CD14-positive monocyte (primary cell): ENCODE measurements around the gene PCDH15. TPM values are rescaled to one million over a fixed set of nuclear protein-coding genes. Genes with fewer than 3 reads are reported as not detected.

ENCODE experiments used
- DNase-seq, 3 donors: peaks; one replicate each; pipeline ENCODE4 v3.0.0-alpha.2; 2011 to 2022
- H2AFZ ChIP-seq: 2 replicates; pipeline ENCODE4 v1.6.0; 2012; ENCODE audit warnings: mild to moderate bottlenecking, low read depth, low read length, inconsistent platforms; ENCODE audit not compliant: insufficient read depth, poor library complexity, severe bottlenecking
- H3K27ac ChIP-seq, 2 donors: 1 replicate in 1 of 2; 2 replicates in 1 of 2; pipeline ENCODE4 v1.5.1; 2012 to 2013; ENCODE audit warnings: low read length in 2 of 2, control low read depth in 1 of 2, inconsistent platforms in 1 of 2, low read depth in 1 of 2, mild to moderate bottlenecking in 1 of 2
- H3K27me3 ChIP-seq, 2 donors: one replicate each; pipeline versions ENCODE4 v1.6.0 to v1.6.1; 2011 to 2013; ENCODE audit warnings: low read length in 2 of 2; ENCODE audit not compliant: control insufficient read depth in 2 of 2, insufficient read depth in 2 of 2
- H3K36me3 ChIP-seq, 2 donors: replicated peaks in 1 of 2; 1 replicate in 1 of 2; 2 replicates in 1 of 2; pipeline versions ENCODE4 v1.5.1 to v1.6.1; 2012 to 2013; ENCODE audit warnings: low read length in 2 of 2, control low read depth in 1 of 2, inconsistent platforms in 1 of 2, mild to moderate bottlenecking in 1 of 2; ENCODE audit not compliant: insufficient read depth in 2 of 2, control insufficient read depth in 1 of 2
- H3K4me1 ChIP-seq, 2 donors: 1 replicate in 1 of 2; 2 replicates in 1 of 2; pipeline versions ENCODE4 v1.5.1 to v1.6.1; 2012 to 2013; ENCODE audit warnings: low read length in 2 of 2, control low read depth in 1 of 2, inconsistent platforms in 1 of 2, mild to moderate bottlenecking in 1 of 2, moderate library complexity in 1 of 2; ENCODE audit not compliant: insufficient read depth in 2 of 2, control insufficient read depth in 1 of 2
- H3K4me2 ChIP-seq: replicated peaks from 2 replicates; pipeline ENCODE3; 2012; ENCODE audit warnings: low read length, moderate library complexity, mild to moderate bottlenecking; ENCODE audit not compliant: poor library complexity, severe bottlenecking; ENCODE audit errors: extremely low read depth
- H3K4me3 ChIP-seq, 3 experiments: fragments of 200-600 bp in 1 of 3; sonication (generic) in 1 of 3; replicated peaks in 1 of 3; 1 replicate in 2 of 3; 2 replicates in 1 of 3; pipeline ENCODE4 v1.5.1; 2011 to 2013; ENCODE audit warnings: low read length in 3 of 3, mild to moderate bottlenecking in 3 of 3, control low read depth in 2 of 3, low read depth in 2 of 3, inconsistent platforms in 1 of 3, moderate library complexity in 1 of 3
- H3K79me2 ChIP-seq: 2 replicates; pipeline ENCODE4 v1.6.0; 2012; ENCODE audit warnings: mild to moderate bottlenecking, control low read depth, inconsistent platforms, low read length, moderate library complexity; ENCODE audit not compliant: insufficient read depth
- H3K9ac ChIP-seq: 2 replicates; pipeline ENCODE4 v1.6.0; 2017; ENCODE audit warnings: low read length, mild to moderate bottlenecking; ENCODE audit not compliant: insufficient read depth, poor library complexity, severe bottlenecking
- H3K9me3 ChIP-seq, 2 donors: replicated peaks in 1 of 2; 1 replicate in 1 of 2; 2 replicates in 1 of 2; pipeline versions ENCODE4 v1.5.1 to v1.6.1; 2012 to 2013; ENCODE audit warnings: low read length in 2 of 2, control low read depth in 1 of 2; ENCODE audit not compliant: control insufficient read depth in 1 of 2, insufficient read depth in 1 of 2
- H4K20me1 ChIP-seq: 2 replicates; pipeline ENCODE4 v1.6.0; 2012; ENCODE audit warnings: mild to moderate bottlenecking, low read length, control low read depth, moderate library complexity; ENCODE audit not compliant: insufficient read depth
- H3K27ac Mint-ChIP-seq, 7 donors: one replicate each; pipeline ENCODE4 v1.8.0; 2020; ENCODE audit warnings: mild to moderate bottlenecking in 7 of 7, mixed read lengths in 7 of 7, moderate library complexity in 6 of 7, inconsistent platforms in 2 of 7
- H3K27me3 Mint-ChIP-seq, 3 donors: one replicate each; pipeline ENCODE4 v1.8.0; 2021 to 2022; ENCODE audit warnings: low read depth in 3 of 3, mild to moderate bottlenecking in 3 of 3, mixed read lengths in 3 of 3, moderate library complexity in 3 of 3, inconsistent platforms in 1 of 3
- H3K36me3 Mint-ChIP-seq, 2 donors: one replicate each; pipeline ENCODE4 v1.8.0; 2020; ENCODE audit warnings: mixed read lengths in 2 of 2, inconsistent platforms in 1 of 2, mild to moderate bottlenecking in 1 of 2
- H3K4me1 Mint-ChIP-seq: one replicate; pipeline ENCODE4 v1.8.0; 2020; ENCODE audit warnings: mild to moderate bottlenecking, mixed read lengths
- H3K4me3 Mint-ChIP-seq, 2 donors: one replicate each; pipeline ENCODE4 v1.8.0; 2020; ENCODE audit warnings: mild to moderate bottlenecking in 2 of 2, mixed read lengths in 2 of 2, moderate library complexity in 1 of 2
- H3K9me3 Mint-ChIP-seq, 7 donors: one replicate each; pipeline ENCODE4 v1.8.0; 2020 to 2022; ENCODE audit warnings: mixed read lengths in 7 of 7, mild to moderate bottlenecking in 6 of 7, moderate library complexity in 6 of 7, inconsistent platforms in 2 of 7
- CTCF ChIP-seq: fragments of 200-600 bp; IDR thresholded peaks from one replicate; pipeline ENCODE4 v1.8.0; 2022; ENCODE audit warnings: antibody characterized with exemption, mild to moderate bottlenecking
- WGBS: methylation state at CpG from one replicate; pipeline ENCODE4 v1.1.5; 2013; ENCODE audit warnings: missing lambda C conversion rate; ENCODE audit not compliant: insufficient coverage; 5-methylcytosine and 5-hydroxymethylcytosine counted together
- intact Hi-C, 2 donors: fragments of 100-400 bp; cut with micrococcal nuclease; formaldehyde crosslinking; loops; one replicate each; pipeline versions ENCODE4 v1.15.0 to v1.15.1; 2023
- polyA plus RNA-seq, 3 donors: library from polyadenylated mRNA; depleted of rRNA in 1 of 3; unstranded in 2 of 3; stranded (reverse) in 1 of 3; fragments of 300-500 nt in 2 of 3; fragments of >200 nt in 1 of 3; fragmentation: Illumina TruSeq in 2 of 3; gene quantifications; 1 replicate in 2 of 3; 2 replicates in 1 of 3; pipeline ENCODE4 v1.2.3, GENCODE V29; 2012 to 2021

The PCDH15 gene
- polyA plus RNA-seq, 3 donors, result not detected

- no peaks in the 10 kb centered on the region for H3K27me3 Mint-ChIP-seq
- H2AFZ ChIP-seq, result no peak overlapping the region
- intact Hi-C loops, result no loop called here
- no peaks in the 10 kb centered on the region for H3K4me1 ChIP-seq
- peaks cover 0 to 4% of the 10 kb centered on the region in 2 donors for H3K9me3 ChIP-seq
- no peak for DNase-seq
- peaks cover 0 to 6% (median 2%) of the 10 kb centered on the region in 7 donors for H3K9me3 Mint-ChIP-seq
- H3K4me3 Mint-ChIP-seq, result no peak overlapping the region
- H3K4me1 Mint-ChIP-seq, result no peaks in the 10 kb centered on the region
- no peak overlapping the region for H3K9ac ChIP-seq
- no peak overlapping the region for H3K27ac ChIP-seq
- TF ChIP-seq CTCF, result no peak
- no peaks in the 10 kb centered on the region for H3K79me2 ChIP-seq
- H3K27me3 ChIP-seq, result no peaks in the 10 kb centered on the region
- H3K36me3 Mint-ChIP-seq, result no peaks in the 10 kb centered on the region
- no peak overlapping the region for H3K4me2 ChIP-seq
- H3K27ac Mint-ChIP-seq, result no peak overlapping the region
- H4K20me1 ChIP-seq, result no peaks in the 10 kb centered on the region
- no peaks in the 10 kb centered on the region for H3K36me3 ChIP-seq
- H3K4me3 ChIP-seq, result no peak overlapping the region
Measured at GRCh38 chr10:54660397-54660796, 140.6 kb downstream of the PCDH15 start.

GRCh38 chr10:54656643-54657042, 144.4 kb downstream of the PCDH15 start:
- H4K20me1 ChIP-seq, result no peaks in the 10 kb centered on the region
- no peak for DNase-seq
- intact Hi-C loops, result loop anchor here in 1 of 2 donors (10.0 kb wide), 1 partner anchor 648 kb away; no protein-coding TSS in a partner anchor
- Mint-ChIP-seq H3K36me3 (no peaks in the 10 kb centered on the region), H3K4me3 (no peak overlapping the region), H3K27me3 (no peaks in the 10 kb centered on the region), H3K27ac (no peak overlapping the region), H3K9me3 (peaks cover 0 to 9% (median 4%) of the 10 kb centered on the region in 7 donors), H3K4me1 (no peaks in the 10 kb centered on the region)
- H2AFZ ChIP-seq, result no peak overlapping the region
- no peaks in the 10 kb centered on the region for H3K4me1 ChIP-seq
- H3K4me2 ChIP-seq, result no peak overlapping the region
- H3K9ac ChIP-seq, result no peak overlapping the region
- no peak overlapping the region for H3K27ac ChIP-seq
- no peaks in the 10 kb centered on the region for H3K27me3 ChIP-seq
- no CpG with 5 or more reads among the region's 2 CpGs for WGBS
- no peak for TF ChIP-seq CTCF
- no peak overlapping the region for H3K4me3 ChIP-seq
- H3K36me3 ChIP-seq, result no peaks in the 10 kb centered on the region
- no peaks in the 10 kb centered on the region for H3K79me2 ChIP-seq
- peaks cover 0 to 4% of the 10 kb centered on the region in 2 donors for H3K9me3 ChIP-seq
